Gastrocnemius medialis (tissue), 4 donors: ENCODE data around the gene EXOC3L2.

Experiments
- POLR2A ChIP-seq, 2 donors: fragments of 450-650 bp; IDR thresholded peaks; one replicate each; pipeline ENCODE4 v1.6.1; 2017; ENCODE audit warnings: antibody characterized with exemption in 2 of 2, mild to moderate bottlenecking in 2 of 2, moderate library complexity in 2 of 2
- TF ChIP-seq, protein P1 (sequence below), 5 experiments: fragments of 450-650 bp in 3 of 5; fragments of 200-600 bp in 2 of 5; sonication (generic) in 2 of 5; IDR thresholded peaks in 4 of 5; conservative IDR thresholded peaks in 1 of 5; 1 replicate in 4 of 5; 2 replicates in 1 of 5; pipeline ENCODE4 v1.5.1; 2016 to 2019; ENCODE audit warnings: antibody characterized with exemption in 5 of 5, mild to moderate bottlenecking in 3 of 5, moderate library complexity in 3 of 5

DNA sequence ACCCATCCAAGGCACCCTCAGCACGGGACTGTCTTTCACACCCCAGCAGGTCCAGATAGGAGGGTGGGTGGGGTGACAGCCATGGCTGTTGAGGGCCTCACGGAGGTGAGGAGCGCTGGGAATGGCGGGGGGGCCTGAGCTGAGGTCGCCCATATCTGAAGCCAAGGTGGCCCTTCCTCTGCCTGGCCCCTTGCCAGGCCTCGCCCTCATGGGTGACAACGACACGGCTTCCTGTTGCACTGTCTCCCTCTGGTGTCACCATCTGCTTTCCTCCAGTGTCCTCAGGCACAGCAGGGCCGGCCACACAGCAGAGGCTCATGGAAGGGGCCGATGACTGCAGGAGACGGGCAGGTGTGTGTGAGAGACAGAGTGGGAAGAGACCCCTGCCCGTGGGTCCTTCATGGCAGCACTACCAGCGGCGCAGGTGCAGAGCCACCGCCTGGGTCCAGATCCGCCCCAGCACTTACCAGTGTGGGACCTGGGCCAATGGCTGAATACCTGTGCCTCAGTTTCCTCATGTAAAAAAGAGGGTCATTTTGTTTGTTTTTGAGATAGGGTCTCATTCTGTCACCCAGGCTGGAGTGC is 76.3 kb downstream of the EXOC3L2 start:
- TF ChIP-seq, protein P1, sequence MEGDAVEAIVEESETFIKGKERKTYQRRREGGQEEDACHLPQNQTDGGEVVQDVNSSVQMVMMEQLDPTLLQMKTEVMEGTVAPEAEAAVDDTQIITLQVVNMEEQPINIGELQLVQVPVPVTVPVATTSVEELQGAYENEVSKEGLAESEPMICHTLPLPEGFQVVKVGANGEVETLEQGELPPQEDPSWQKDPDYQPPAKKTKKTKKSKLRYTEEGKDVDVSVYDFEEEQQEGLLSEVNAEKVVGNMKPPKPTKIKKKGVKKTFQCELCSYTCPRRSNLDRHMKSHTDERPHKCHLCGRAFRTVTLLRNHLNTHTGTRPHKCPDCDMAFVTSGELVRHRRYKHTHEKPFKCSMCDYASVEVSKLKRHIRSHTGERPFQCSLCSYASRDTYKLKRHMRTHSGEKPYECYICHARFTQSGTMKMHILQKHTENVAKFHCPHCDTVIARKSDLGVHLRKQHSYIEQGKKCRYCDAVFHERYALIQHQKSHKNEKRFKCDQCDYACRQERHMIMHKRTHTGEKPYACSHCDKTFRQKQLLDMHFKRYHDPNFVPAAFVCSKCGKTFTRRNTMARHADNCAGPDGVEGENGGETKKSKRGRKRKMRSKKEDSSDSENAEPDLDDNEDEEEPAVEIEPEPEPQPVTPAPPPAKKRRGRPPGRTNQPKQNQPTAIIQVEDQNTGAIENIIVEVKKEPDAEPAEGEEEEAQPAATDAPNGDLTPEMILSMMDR (IDR thresholded peaks at IDR 0.05 in 4 of 5, conservative IDR thresholded peaks at IDR 0.05 in 1 of 5), result no peak
- TF ChIP-seq POLR2A (IDR thresholded peaks at IDR 0.05), result no peak
